Colonic mucosa (tissue), 4 donors: ENCODE results near the gene TGDS. TPM values are rescaled to one million over a fixed set of nuclear protein-coding genes. Genes with fewer than 3 reads are reported as not detected.

ENCODE experiments used
- DNase-seq: peaks from one replicate; pipeline ENCODE4 v3.0.0-alpha.2; 2020
- H3K27ac ChIP-seq: fragments of 200-600 bp; one replicate; pipeline ENCODE4 v1.8.0; 2021
- H3K27me3 ChIP-seq: fragments of 200-600 bp; one replicate; pipeline ENCODE4 v1.8.0; 2021
- H3K36me3 ChIP-seq: fragments of 200-600 bp; one replicate; pipeline ENCODE4 v1.8.0; 2021
- H3K4me1 ChIP-seq: fragments of 200-600 bp; one replicate; pipeline ENCODE4 v1.8.0; 2021; ENCODE audit warnings: mild to moderate bottlenecking
- H3K4me3 ChIP-seq: fragments of 200-600 bp; one replicate; pipeline ENCODE4 v1.8.0; 2021
- H3K9ac ChIP-seq, 2 donors: one replicate each; pipeline ENCODE4 v1.7.0; 2013; ENCODE audit warnings: control low read depth in 2 of 2, low read depth in 2 of 2, low read length in 2 of 2
- H3K9me3 ChIP-seq: fragments of 200-600 bp; one replicate; pipeline ENCODE4 v1.8.0; 2021
- intact Hi-C: fragments of 100-400 bp; cut with DNase I; formaldehyde crosslinking; loops from one replicate; pipeline ENCODE4 v1.14.1; 2022
- total RNA-seq, 2 donors: library from RNA; stranded (reverse); fragmentation: NEBNext Ultra II Directional in 1 of 2; extraction: Animal tissue kit (Norgen Biotek cat#: 25700) in 1 of 2; gene quantifications; one replicate each; pipeline ENCODE4 v1.2.1, GENCODE V29; 2021
- TF ChIP-seq, protein P1 (sequence below): fragments of 200-600 bp; IDR thresholded peaks from one replicate; pipeline ENCODE4 v1.8.0; 2022; ENCODE audit warnings: antibody characterized with exemption, mild to moderate bottlenecking
- donor health status: healthy.
- donor health status: DM: no; HTN: no; CAD: no.
- donor health status: DM: no; HTN: no; CAD: no.

TGDS gene
- total RNA-seq, 2 donors from 2014 or later = 7.2 to 9.3 TPM

DNA sequence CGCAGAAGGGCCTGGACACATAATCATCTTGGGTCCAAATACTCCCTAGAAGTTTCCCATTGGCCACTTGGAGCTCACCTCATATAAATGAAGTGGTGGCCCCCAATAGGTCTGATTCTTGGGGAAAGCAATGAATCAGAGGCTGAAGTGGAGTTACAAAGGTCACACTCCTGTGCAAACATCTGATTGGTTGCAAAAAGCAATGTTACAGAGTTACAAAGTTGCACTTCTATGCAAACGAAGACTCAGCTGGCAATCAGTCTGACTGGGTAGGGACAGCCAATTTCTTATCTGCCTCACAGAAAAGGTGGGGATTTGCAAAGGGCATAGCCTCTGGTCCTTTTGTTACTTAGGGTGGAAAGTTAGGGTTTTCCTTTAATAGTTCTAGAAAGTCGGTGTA is 3.9 kb upstream of the TGDS start:
- Histone ChIP-seq H3K9me3 (no peaks in the 10 kb centered on the region), H3K27ac (no peak overlapping the region), H3K27me3 (no peaks in the 10 kb centered on the region), H3K9ac (no peak overlapping the region), H3K36me3 (no peaks in the 10 kb centered on the region), H3K4me1 (peaks cover 4% of the 10 kb centered on the region), H3K4me3 (no peak overlapping the region)
- intact Hi-C loops = loop anchor here (5.0 kb wide), 1 partner anchor 53 kb away; no protein-coding TSS in a partner anchor
- TF ChIP-seq, protein P1, sequence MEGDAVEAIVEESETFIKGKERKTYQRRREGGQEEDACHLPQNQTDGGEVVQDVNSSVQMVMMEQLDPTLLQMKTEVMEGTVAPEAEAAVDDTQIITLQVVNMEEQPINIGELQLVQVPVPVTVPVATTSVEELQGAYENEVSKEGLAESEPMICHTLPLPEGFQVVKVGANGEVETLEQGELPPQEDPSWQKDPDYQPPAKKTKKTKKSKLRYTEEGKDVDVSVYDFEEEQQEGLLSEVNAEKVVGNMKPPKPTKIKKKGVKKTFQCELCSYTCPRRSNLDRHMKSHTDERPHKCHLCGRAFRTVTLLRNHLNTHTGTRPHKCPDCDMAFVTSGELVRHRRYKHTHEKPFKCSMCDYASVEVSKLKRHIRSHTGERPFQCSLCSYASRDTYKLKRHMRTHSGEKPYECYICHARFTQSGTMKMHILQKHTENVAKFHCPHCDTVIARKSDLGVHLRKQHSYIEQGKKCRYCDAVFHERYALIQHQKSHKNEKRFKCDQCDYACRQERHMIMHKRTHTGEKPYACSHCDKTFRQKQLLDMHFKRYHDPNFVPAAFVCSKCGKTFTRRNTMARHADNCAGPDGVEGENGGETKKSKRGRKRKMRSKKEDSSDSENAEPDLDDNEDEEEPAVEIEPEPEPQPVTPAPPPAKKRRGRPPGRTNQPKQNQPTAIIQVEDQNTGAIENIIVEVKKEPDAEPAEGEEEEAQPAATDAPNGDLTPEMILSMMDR = no peak
- no peak for DNase-seq

DNA sequence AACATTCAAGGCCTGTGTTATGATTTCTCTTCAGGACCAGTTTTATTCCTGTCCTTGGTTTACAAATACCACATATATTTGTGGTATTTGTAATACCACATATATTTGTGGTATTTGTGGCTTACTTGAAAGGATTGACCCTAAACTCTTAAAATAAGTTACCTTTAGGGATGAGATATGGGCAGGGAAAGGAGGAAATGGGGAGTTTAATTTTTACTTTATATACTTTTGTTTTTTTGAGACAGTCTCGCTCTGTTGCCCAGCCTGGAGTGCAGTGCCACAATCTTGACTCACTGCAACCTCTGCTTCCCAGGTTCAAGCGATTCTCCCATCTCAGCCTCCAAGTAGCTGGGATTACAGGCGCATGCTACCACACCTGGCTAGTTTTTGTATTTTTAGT is 2.3 kb upstream of the TGDS start:
- no peak for DNase-seq
- Histone ChIP-seq H3K27me3 (no peaks in the 10 kb centered on the region), H3K36me3 (no peaks in the 10 kb centered on the region), H3K4me1 (peaks cover 10% of the 10 kb centered on the region), H3K9me3 (no peaks in the 10 kb centered on the region), H3K9ac (no peak overlapping the region), H3K4me3 (no peak overlapping the region), H3K27ac (no peak overlapping the region)
- intact Hi-C loops = loop anchor here (5.0 kb wide), 1 partner anchor 51 kb away; no protein-coding TSS in a partner anchor
- TF ChIP-seq, protein P1 = no peak

DNA sequence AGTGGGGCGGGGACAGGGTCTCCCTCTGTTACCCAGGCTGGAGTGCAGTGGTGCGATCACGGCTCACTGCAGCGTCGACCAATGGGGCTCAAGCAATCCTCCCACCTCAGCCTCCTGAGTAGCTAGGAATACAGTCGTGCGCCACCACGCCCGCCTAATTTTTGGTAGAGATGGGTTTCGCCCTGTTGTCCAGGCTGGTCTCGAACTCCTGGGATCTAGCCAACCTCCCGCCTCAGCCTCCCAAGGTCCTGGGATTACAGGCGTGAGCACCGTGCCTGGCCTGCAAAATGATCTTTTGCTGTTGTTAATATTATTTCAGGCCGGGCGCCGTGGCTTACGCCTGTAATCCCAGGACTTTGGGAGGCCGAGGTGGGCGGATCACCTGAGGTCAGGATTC is 621 bp upstream of the TGDS start:
- H3K4me3 ChIP-seq = peak overlapping the region; percentile 80
- DNase-seq = peak; percentile 26
- no peaks in the 10 kb centered on the region for H3K36me3 ChIP-seq
- peaks cover 10% of the 10 kb centered on the region for H3K4me1 ChIP-seq
- peak overlapping the region; percentile 76 for H3K27ac ChIP-seq
- TF ChIP-seq, protein P1 = no peak
- no peaks in the 10 kb centered on the region for H3K27me3 ChIP-seq
- intact Hi-C loops = loop anchor here (5.0 kb wide), 1 partner anchor 49 kb away; no protein-coding TSS in a partner anchor
- peak overlapping the region in 1 of 2 donors; percentile 97 for H3K9ac ChIP-seq
- no peaks in the 10 kb centered on the region for H3K9me3 ChIP-seq

DNA sequence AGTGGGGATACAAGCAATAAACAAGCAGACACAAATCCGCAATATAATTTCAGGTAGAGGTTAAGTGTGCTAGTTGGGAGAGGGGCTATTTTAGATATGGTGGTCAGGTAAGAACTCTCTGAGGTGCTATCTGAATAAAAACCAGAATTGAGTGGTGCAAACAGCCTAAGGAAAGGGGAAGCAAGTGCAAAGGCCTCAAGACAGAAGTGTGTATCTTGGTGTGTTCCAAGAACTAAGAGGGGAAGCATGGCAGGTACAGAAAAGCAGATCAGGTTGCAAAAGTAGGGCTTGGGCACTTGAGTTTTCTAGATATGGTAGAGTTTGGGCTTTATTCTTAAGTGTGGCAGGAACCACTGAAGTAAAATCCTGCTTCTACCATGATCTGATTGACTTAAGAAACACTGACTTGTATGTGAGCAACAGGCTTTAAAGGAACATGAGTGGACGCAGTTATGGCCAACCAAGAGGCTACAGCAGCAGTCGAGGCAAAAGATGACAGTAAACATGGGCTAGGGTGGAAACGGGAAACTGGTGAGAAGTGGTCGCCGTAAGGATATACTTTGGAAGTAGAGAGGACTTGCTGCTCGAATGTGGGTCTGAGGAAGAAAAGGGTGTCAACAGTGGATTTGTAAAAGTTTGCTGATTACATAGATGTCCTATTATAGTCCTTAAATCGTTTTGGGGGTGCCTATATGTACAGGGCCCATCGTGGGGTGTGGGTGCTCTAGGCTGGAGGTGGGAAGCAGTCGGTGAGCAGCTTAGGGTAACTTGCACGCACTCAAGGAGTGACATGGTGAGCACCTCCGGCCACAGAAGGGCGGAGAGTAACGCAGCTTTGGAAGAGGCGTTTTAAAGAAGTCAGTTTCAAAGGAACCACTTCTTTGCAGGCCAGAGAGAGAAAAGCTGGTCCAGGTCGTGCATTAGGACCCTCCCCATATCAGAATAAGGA is 677 bp downstream of the TGDS start:
- H3K27me3 ChIP-seq = no peaks in the 10 kb centered on the region
- peak; percentile 24 for DNase-seq
- H3K4me1 ChIP-seq = peaks cover 10% of the 10 kb centered on the region
- no peaks in the 10 kb centered on the region for H3K9me3 ChIP-seq
- H3K4me3 ChIP-seq = peak overlapping the region; percentile 80
- intact Hi-C loops = loop anchor here (5.0 kb wide), 1 partner anchor 48 kb away; no protein-coding TSS in a partner anchor
- TF ChIP-seq, protein P1 = no peak
- no peaks in the 10 kb centered on the region for H3K36me3 ChIP-seq
- H3K9ac ChIP-seq = peak overlapping the region; percentile 82 to 97
- H3K27ac ChIP-seq = peak overlapping the region; percentile 76

DNA sequence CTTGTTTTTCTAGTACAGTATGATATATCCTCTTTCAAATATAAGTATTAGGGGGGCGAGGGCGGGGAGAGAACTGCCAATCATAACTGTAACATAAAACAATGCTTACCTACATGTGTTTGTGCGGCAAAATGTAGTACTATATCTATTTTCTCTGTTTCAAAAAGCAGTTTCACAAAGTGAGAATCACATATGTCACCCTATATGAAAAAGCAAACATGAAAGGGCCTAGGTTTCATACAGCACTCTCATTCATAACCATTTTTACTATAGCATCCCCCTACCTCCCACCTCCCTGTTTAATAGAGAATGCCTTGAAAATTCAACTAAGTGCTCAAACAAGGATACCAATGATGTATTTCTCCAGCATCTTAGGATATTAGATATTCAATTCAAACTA is 5.2 kb downstream of the TGDS start:
- Histone ChIP-seq H3K9ac (no peak overlapping the region), H3K36me3 (no peaks in the 10 kb centered on the region), H3K27ac (no peak overlapping the region), H3K9me3 (no peaks in the 10 kb centered on the region), H3K27me3 (no peaks in the 10 kb centered on the region), H3K4me1 (peaks cover 10% of the 10 kb centered on the region), H3K4me3 (no peak overlapping the region)
- TF ChIP-seq, protein P1 = no peak
- DNase-seq = no peak
- intact Hi-C loops = no loop called here
